ENCODE data around the gene CTBP1.
"Not testable (repeated sequence)": the region's sequence is repeated elsewhere in the genome, so short reads cannot be mapped to it uniquely, and the experiment has no call there.

The CTBP1 gene

GRCh38 chr4:1295405-1296055 lies 46.6 kb upstream of the CTBP1 start:
- no peak for DNase-seq (ENCODE audit: extremely low read depth, insufficient read length)
- Histone ChIP-seq H3K4me3 (replicated peaks; ENCODE audit: low read depth, low read length) (no peak overlapping the region), H3K36me3 (ENCODE audit: control insufficient read depth, insufficient read depth, low read length) (peaks cover 21% of the 10 kb centered on the region), H3K27me3 (replicated peaks; ENCODE audit: control insufficient read depth, insufficient read depth, low read length) (no peaks in the 10 kb centered on the region)
- TF ChIP-seq CTCF (IDR thresholded peaks at IDR 0.05; ENCODE audit: insufficient read depth, low read length, poor library complexity, severe bottlenecking) = no peak

- Histone ChIP-seq H3K36me3 (ENCODE audit: control insufficient read depth, insufficient read depth, low read length) (peaks cover 18% of the 10 kb centered on the region), H3K27me3 (replicated peaks; ENCODE audit: control insufficient read depth, insufficient read depth, low read length) (no peaks in the 10 kb centered on the region), H3K4me3 (replicated peaks; ENCODE audit: low read depth, low read length) (no peak overlapping the region)
- no peak for DNase-seq (ENCODE audit: extremely low read depth, insufficient read length)
- TF ChIP-seq CTCF (IDR thresholded peaks at IDR 0.05; ENCODE audit: insufficient read depth, low read length, poor library complexity, severe bottlenecking) = no peak
Measured at GRCh38 chr4:1294891-1295290, 46.0 kb upstream of the CTBP1 start.

- Histone ChIP-seq H3K36me3 (ENCODE audit: control insufficient read depth, insufficient read depth, low read length) (peaks cover 17% of the 10 kb centered on the region), H3K27me3 (replicated peaks; ENCODE audit: control insufficient read depth, insufficient read depth, low read length) (no peaks in the 10 kb centered on the region), H3K4me3 (replicated peaks; ENCODE audit: low read depth, low read length) (no peak overlapping the region)
- no peak for TF ChIP-seq CTCF (IDR thresholded peaks at IDR 0.05; ENCODE audit: insufficient read depth, low read length, poor library complexity, severe bottlenecking)
- DNase-seq (ENCODE audit: extremely low read depth, insufficient read length) = no peak
Measured at GRCh38 chr4:1294424-1294823, 45.5 kb upstream of the CTBP1 start.

- Histone ChIP-seq H3K27me3 (replicated peaks; ENCODE audit: control insufficient read depth, insufficient read depth, low read length) (no peaks in the 10 kb centered on the region), H3K36me3 (ENCODE audit: control insufficient read depth, insufficient read depth, low read length) (peaks cover 13% of the 10 kb centered on the region), H3K4me3 (replicated peaks; ENCODE audit: low read depth, low read length) (no peak overlapping the region)
- no peak for DNase-seq (ENCODE audit: extremely low read depth, insufficient read length)
- no peak for TF ChIP-seq CTCF (IDR thresholded peaks at IDR 0.05; ENCODE audit: insufficient read depth, low read length, poor library complexity, severe bottlenecking)
Measured at GRCh38 chr4:1293991-1294390, 45.1 kb upstream of the CTBP1 start.

GRCh38 chr4:1293531-1293941 lies 44.6 kb upstream of the CTBP1 start:
- Histone ChIP-seq H3K27me3 (replicated peaks; ENCODE audit: control insufficient read depth, insufficient read depth, low read length) (no peaks in the 10 kb centered on the region), H3K36me3 (ENCODE audit: control insufficient read depth, insufficient read depth, low read length) (peaks cover 12% of the 10 kb centered on the region), H3K4me3 (replicated peaks; ENCODE audit: low read depth, low read length) (no peak overlapping the region)
- no peak for DNase-seq (ENCODE audit: extremely low read depth, insufficient read length)
- no peak for TF ChIP-seq CTCF (IDR thresholded peaks at IDR 0.05; ENCODE audit: insufficient read depth, low read length, poor library complexity, severe bottlenecking)

- not testable (repeated sequence) for H3K27me3 ChIP-seq (replicated peaks; ENCODE audit: control insufficient read depth, insufficient read depth, low read length); DNase-seq (ENCODE audit: extremely low read depth, insufficient read length); H3K36me3 ChIP-seq (ENCODE audit: control insufficient read depth, insufficient read depth, low read length); H3K4me3 ChIP-seq (replicated peaks; ENCODE audit: low read depth, low read length)
Measured at GRCh38 chr4:1292703-1293011, 43.7 kb upstream of the CTBP1 start.
